Heart left ventricle (tissue), 16 donors: ENCODE measurements around the gene DPH1. TPM values are rescaled to one million over a fixed set of nuclear protein-coding genes. Genes with fewer than 3 reads are reported as not detected.

ENCODE experiments used
- ATAC-seq, 4 donors: fragments of 200-7000 bp; cut with Tn5 transposase; one replicate each; pipeline ENCODE4 v1.9.1; 2020 to 2022; ENCODE audit warnings: moderate library complexity in 4 of 4, mild to moderate bottlenecking in 3 of 4, moderate number of reproducible peaks in 1 of 4
- DNase-seq, 5 donors: peaks; one replicate each; pipeline ENCODE4 v3.0.0-alpha.2; 2020
- H3K27ac ChIP-seq, 12 donors: fragments of 200-600 bp; sonication (generic) in 4 of 12; one replicate each; pipeline versions ENCODE4 v1.5.0 to v1.8.0; 2016 to 2022; ENCODE audit warnings: mild to moderate bottlenecking in 2 of 12
- H3K27me3 ChIP-seq, 9 donors: fragments of 200-600 bp; sonication (generic) in 2 of 9; one replicate each; pipeline versions ENCODE4 v1.5.1 to v1.8.0; 2016 to 2022; ENCODE audit warnings: mild to moderate bottlenecking in 3 of 9
- H3K36me3 ChIP-seq, 9 donors: fragments of 200-600 bp; sonication (generic) in 2 of 9; one replicate each; pipeline versions ENCODE4 v1.5.0 to v1.8.0; 2018 to 2022; ENCODE audit warnings: mild to moderate bottlenecking in 2 of 9
- H3K4me1 ChIP-seq, 12 donors: fragments of 200-600 bp; sonication (generic) in 4 of 12; one replicate each; pipeline versions ENCODE4 v1.5.0 to v1.8.0; 2016 to 2022; ENCODE audit warnings: mild to moderate bottlenecking in 3 of 12
- H3K4me3 ChIP-seq, 12 donors: fragments of 200-600 bp; sonication (generic) in 4 of 12; one replicate each; pipeline versions ENCODE4 v1.5.0 to v1.8.0; 2017 to 2022; ENCODE audit warnings: mild to moderate bottlenecking in 9 of 12, moderate library complexity in 4 of 12
- H3K9me3 ChIP-seq, 12 donors: fragments of 200-600 bp; sonication (generic) in 4 of 12; one replicate each; pipeline versions ENCODE4 v1.5.0 to v1.8.0; 2016 to 2022; ENCODE audit warnings: mild to moderate bottlenecking in 1 of 12
- CTCF ChIP-seq, 12 donors: fragments of 200-600 bp; sonication (generic) in 4 of 12; IDR thresholded peaks; one replicate each; pipeline versions ENCODE4 v1.5.0 to v1.8.0; 2018 to 2022; ENCODE audit warnings: antibody characterized with exemption in 12 of 12, mild to moderate bottlenecking in 5 of 12
- POLR2A ChIP-seq, 2 donors: fragments of 450-650 bp; IDR thresholded peaks; one replicate each; pipeline ENCODE4 v1.6.1; 2017; ENCODE audit warnings: antibody characterized with exemption in 2 of 2, mild to moderate bottlenecking in 2 of 2, moderate library complexity in 2 of 2
- WGBS, 4 donors: extraction: QIAGEN DNeasy Blood & Tissue Kit in 2 of 4; methylation state at CpG; one replicate each; pipeline versions ENCODE4 v1.1.5 to v1.1.7; 2013 to 2018; 5-methylcytosine and 5-hydroxymethylcytosine counted together
- intact Hi-C, 10 donors: fragments of 100-400 bp; cut with DNase I; formaldehyde crosslinking; loops; one replicate each; pipeline versions ENCODE4 v1.11.1 to v1.14.2; 2022
- polyA plus RNA-seq, 2 donors: library from polyadenylated mRNA; stranded (reverse); fragments of 200-250 nt; gene quantifications; one replicate each; pipeline ENCODE4 v1.2.3, GENCODE V29; 2013
- total RNA-seq, 9 donors: library from RNA; depleted of rRNA in 2 of 9; stranded (reverse); fragments of >200 nt in 2 of 9; fragmentation: NEBNext Ultra II Directional in 3 of 9; extraction: Animal tissue kit (Norgen Biotek cat#: 25700) in 3 of 9; gene quantifications; one replicate each; pipeline versions ENCODE4 v1.1.0 to v1.2.4, GENCODE V29; 2016 to 2023
- donor health status: ischemic (EF 13 %, LVEDD 7.1; RV severe dilation, severe dysfunction).
- donor health status: healthy with polysubstance abuse.
- donor health status: DM: no; HTN: yes; CAD: no.
- donor health status: DM: no; HTN: no; CAD: no.
- donor health status: ischemic (EF 25% LVEDD 6.9; RV normal size, moderate dysfunction).
- donor health status: ischemic (EF 25% LVEDD 5.7; RV mildly dilated, moderate dysfunction).
- donor health status: healthy.
- donor health status: DM: yes; HTN: yes; CAD: no.
- donor health status: ischemic (EF 35%, LVEDD 5.7; RV mildly dilated, moderate dysfunction).
- donor health status: nonischemic (EF 11% LVEDD 7.7; RV severe dilation, severe dysfunction).
- donor health status: DM: yes; HTN: yes; CAD: no.
- donor health status: PGD.
- donor health status: ischemic (EF 29% LVEDD 5.4; RV normal size, mild dysfunction).
- donor health status: nonischemic (EF 23%, LVEDD 6.1; RV moderate dilation, normal function).

Gene DPH1
- total and polyA plus RNA-seq, 11 donors: 14.0 to 38.1 (median 23.4) TPM

- WGBS, 4 donors: 79 to 96% (median 87%) methylated on average over 4 to 5 of the region's 5 CpGs
- no peak overlapping the region for H3K27ac ChIP-seq
- DNase-seq (no peak), ATAC-seq (no peak)
- H3K9me3 ChIP-seq: no peaks in the 10 kb centered on the region
- intact Hi-C loops: loop anchor here in 3 of 10 donors (2.0 to 10.0 kb wide), 8 partner anchors 56 to 376 kb away; partner anchors contain the start of gene WDR81 (in 1 of the 3)
- H3K4me3 ChIP-seq: no peak overlapping the region
- H3K4me1 ChIP-seq: peaks cover 10 to 67% (median 39%) of the 10 kb centered on the region in 12 donors
- TF ChIP-seq POLR2A (IDR thresholded peaks at IDR 0.05): no peak
- no peak for TF ChIP-seq CTCF (IDR thresholded peaks at IDR 0.05)
- H3K36me3 ChIP-seq: peaks cover 0 to 7% (median 0%) of the 10 kb centered on the region in 9 donors
- peaks cover 0 to 47% (median 0%) of the 10 kb centered on the region in 9 donors for H3K27me3 ChIP-seq
Measured at GRCh38 chr17:2028234-2028614, 1.7 kb upstream of the DPH1 start.

GRCh38 chr17:2028737-2029136 is 1.2 kb upstream of the DPH1 start:
- no peak for DNase-seq
- no peaks in the 10 kb centered on the region for H3K9me3 ChIP-seq
- peaks cover 0 to 12% (median 5%) of the 10 kb centered on the region in 9 donors for H3K36me3 ChIP-seq
- H3K4me3 ChIP-seq: no peak overlapping the region
- WGBS, 4 donors: 44 to 52% (median 50%) methylated on average over 4 to 6 of the region's 6 CpGs
- no peak for TF ChIP-seq POLR2A (IDR thresholded peaks at IDR 0.05)
- no peak for TF ChIP-seq CTCF (IDR thresholded peaks at IDR 0.05)
- ATAC-seq: no peak
- H3K27ac ChIP-seq: no peak overlapping the region
- intact Hi-C loops: loop anchor here in 3 of 10 donors (2.0 to 10.0 kb wide), 8 partner anchors 56 to 376 kb away; partner anchors contain the start of gene WDR81 (in 1 of the 3)
- H3K4me1 ChIP-seq: peaks cover 10 to 62% (median 38%) of the 10 kb centered on the region in 12 donors
- H3K27me3 ChIP-seq: peaks cover 0 to 43% (median 0%) of the 10 kb centered on the region in 9 donors

- Histone ChIP-seq H3K36me3 (peaks cover 0 to 18% (median 11%) of the 10 kb centered on the region in 9 donors), H3K27ac (peak overlapping the region in 5 of 12 donors; percentile 56 to 87 (median 80)), H3K9me3 (no peaks in the 10 kb centered on the region), H3K4me1 (peaks cover 10 to 42% (median 24%) of the 10 kb centered on the region in 12 donors), H3K27me3 (peaks cover 0 to 23% (median 0%) of the 10 kb centered on the region in 9 donors), H3K4me3 (peak overlapping the region; percentile 64 to 100 (median 91))
- 21 to 29% (median 24%) methylated on average over 10 of the region's 10 CpGs for WGBS, 4 donors
- no peak for TF ChIP-seq POLR2A (IDR thresholded peaks at IDR 0.05)
- peak in 9 of 12 donors; percentile 15 to 53 (median 36) for TF ChIP-seq CTCF (IDR thresholded peaks at IDR 0.05)
- DNase-seq: peak in 1 of 5 donors; percentile 55
- intact Hi-C loops: loop anchor here in 3 of 10 donors (10.0 kb wide), 3 partner anchors 296 to 466 kb away; partner anchors contain the start of gene PITPNA (in 1 of the 3)
- no peak for ATAC-seq
Measured at GRCh38 chr17:2030779-2031163, 818 bp downstream of the DPH1 start.

GRCh38 chr17:2033153-2033552 is 3.2 kb downstream of the DPH1 start:
- peaks cover 0 to 40% (median 34%) of the 10 kb centered on the region in 9 donors for H3K36me3 ChIP-seq
- no peak for TF ChIP-seq CTCF (IDR thresholded peaks at IDR 0.05)
- TF ChIP-seq POLR2A (IDR thresholded peaks at IDR 0.05): no peak
- peaks cover 0 to 4% (median 0%) of the 10 kb centered on the region in 9 donors for H3K27me3 ChIP-seq
- peaks cover 7 to 31% (median 19%) of the 10 kb centered on the region in 12 donors for H3K4me1 ChIP-seq
- H3K9me3 ChIP-seq: no peaks in the 10 kb centered on the region
- WGBS, 4 donors: 92 to 95% (median 94%) methylated on average over 7 of the region's 7 CpGs
- H3K4me3 ChIP-seq: no peak overlapping the region
- ATAC-seq (no peak), DNase-seq (no peak)
- H3K27ac ChIP-seq: no peak overlapping the region
- intact Hi-C loops: loop anchor here in 3 of 10 donors (10.0 kb wide), 3 partner anchors 298 to 468 kb away; partner anchors contain the start of gene PITPNA (in 1 of the 3)
